ENCODE data around the gene ZMAT3.

- TF ChIP-seq POLR2AphosphoS5 (IDR thresholded peaks at IDR 0.05; ENCODE audit: low read depth, low read length): no peak
- TF ChIP-seq POLR2A (IDR thresholded peaks at IDR 0.05; ENCODE audit: low read depth, low read length): no peak
These were observed 71.0 kb downstream of the ZMAT3 start for GRCh38 chr3:179000659-179001058.

All from GM12891 (cell line).